ENCODE results near the gene LYPD6B. TPM values are rescaled to one million over a fixed set of nuclear protein-coding genes. Genes with fewer than 3 reads are reported as not detected.
A peak's percentile ranks its signal among the peaks of the same experiment; 100 is the strongest.

LYPD6B gene
- total and polyA plus RNA-seq, 10 donors, result 0.46 to 3.5 (median 1.9) TPM

DNA sequence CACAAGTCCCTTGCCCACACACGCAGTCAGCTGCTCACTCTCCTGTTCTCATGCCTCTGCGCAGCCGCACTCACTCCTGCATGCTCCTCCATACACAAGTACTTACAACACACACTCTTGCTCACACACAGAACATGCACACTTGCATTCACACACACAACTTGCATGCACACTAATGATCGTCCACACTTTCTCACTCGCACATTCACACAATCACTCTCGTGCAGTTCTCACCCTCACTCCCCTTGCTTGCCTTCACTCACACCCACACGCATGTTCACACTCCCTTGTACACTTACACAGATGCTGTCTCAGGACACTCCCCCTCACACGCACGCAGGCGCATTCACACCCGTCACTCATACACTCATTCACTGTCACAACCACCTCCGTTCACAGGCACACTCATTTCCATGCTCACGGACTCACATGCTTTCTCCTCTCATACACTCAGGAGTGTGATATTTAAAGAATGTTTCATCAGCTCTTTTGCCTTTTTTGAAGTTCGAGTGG, 36.1 kb upstream of the LYPD6B start:
- 91 to 93% (median 92%) methylated on average over 14 of the region's 14 CpGs for WGBS, 5 donors
- H3K27ac ChIP-seq, result peak overlapping the region in 5 of 8 donors; percentile 35 to 73 (median 65)
- DNase-seq, result no peak
- no peak overlapping the region for H3K4me3 ChIP-seq
- TF ChIP-seq POLR2AphosphoS5 (IDR thresholded peaks at IDR 0.05) (no peak), POLR2A (IDR thresholded peaks at IDR 0.05) (no peak)
- TF ChIP-seq, protein P1, sequence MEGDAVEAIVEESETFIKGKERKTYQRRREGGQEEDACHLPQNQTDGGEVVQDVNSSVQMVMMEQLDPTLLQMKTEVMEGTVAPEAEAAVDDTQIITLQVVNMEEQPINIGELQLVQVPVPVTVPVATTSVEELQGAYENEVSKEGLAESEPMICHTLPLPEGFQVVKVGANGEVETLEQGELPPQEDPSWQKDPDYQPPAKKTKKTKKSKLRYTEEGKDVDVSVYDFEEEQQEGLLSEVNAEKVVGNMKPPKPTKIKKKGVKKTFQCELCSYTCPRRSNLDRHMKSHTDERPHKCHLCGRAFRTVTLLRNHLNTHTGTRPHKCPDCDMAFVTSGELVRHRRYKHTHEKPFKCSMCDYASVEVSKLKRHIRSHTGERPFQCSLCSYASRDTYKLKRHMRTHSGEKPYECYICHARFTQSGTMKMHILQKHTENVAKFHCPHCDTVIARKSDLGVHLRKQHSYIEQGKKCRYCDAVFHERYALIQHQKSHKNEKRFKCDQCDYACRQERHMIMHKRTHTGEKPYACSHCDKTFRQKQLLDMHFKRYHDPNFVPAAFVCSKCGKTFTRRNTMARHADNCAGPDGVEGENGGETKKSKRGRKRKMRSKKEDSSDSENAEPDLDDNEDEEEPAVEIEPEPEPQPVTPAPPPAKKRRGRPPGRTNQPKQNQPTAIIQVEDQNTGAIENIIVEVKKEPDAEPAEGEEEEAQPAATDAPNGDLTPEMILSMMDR (IDR thresholded peaks at IDR 0.05 in 8 of 11, conservative IDR thresholded peaks at IDR 0.05 in 3 of 11), result no peak
- intact Hi-C loops (cut with DNase I; ENCODE audit: low total_unique reads), result no loop called here
- H3K27me3 ChIP-seq (replicated peaks in 1 of 7), result peaks cover 0 to 4% (median 0%) of the 10 kb centered on the region in 7 donors
- peaks cover 0 to 4% (median 0%) of the 10 kb centered on the region in 6 donors for H3K4me1 ChIP-seq
- no peaks in the 10 kb centered on the region for H3K36me3 ChIP-seq
- no peaks in the 10 kb centered on the region for H3K9me3 ChIP-seq

DNA sequence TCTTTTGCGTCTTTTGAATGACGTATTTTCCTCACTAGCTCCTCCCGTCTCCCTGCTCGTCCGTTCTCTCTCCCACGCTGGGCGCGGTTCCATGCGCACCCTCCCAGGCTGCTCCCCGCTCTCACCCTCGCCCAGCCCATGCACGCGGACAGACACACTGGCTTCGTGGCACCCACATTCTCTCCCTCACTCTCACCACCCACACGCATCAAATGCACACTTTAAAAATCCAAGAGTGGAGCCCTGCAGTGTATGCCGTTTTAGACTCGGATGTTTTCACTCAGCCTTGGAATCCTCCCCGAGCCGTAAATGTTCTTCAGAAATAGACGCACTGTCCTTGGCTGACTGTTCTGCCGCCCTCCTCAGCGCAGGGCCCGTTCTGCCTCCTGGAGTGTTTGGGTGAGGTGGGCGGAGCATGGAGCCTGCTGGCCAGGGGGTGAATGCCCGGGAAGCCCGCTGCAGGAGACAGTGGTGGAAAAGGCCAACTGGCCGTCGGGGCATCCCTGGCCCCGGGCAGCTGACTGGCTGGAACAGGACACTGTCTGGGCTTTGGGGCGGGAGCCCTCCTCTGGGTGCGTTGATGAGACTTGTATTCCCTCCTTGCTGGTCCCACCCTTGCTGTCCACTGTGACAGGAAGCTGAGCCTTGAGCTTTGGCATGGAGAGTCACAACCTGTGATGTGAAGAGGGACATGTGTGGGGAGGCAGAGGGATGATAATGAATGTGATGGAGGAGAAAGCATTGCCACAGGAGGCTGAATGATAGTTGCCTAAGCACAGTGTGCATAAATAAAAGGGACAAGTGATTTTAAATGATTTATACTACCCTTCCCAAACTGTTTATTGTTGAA, 35.4 kb upstream of the LYPD6B start:
- TF ChIP-seq POLR2A (IDR thresholded peaks at IDR 0.05), result no peak
- peak in 2 of 3 donors; percentile 62 to 73 for TF ChIP-seq POLR2AphosphoS5 (IDR thresholded peaks at IDR 0.05)
- WGBS, 5 donors, result 84 to 94% (median 87%) methylated on average over 31 of the region's 31 CpGs
- peak overlapping the region in 6 of 8 donors; percentile 35 to 73 (median 65) for H3K27ac ChIP-seq
- H3K4me3 ChIP-seq, result no peak overlapping the region
- H3K36me3 ChIP-seq, result no peaks in the 10 kb centered on the region
- H3K27me3 ChIP-seq (replicated peaks in 1 of 7), result peaks cover 0 to 4% (median 0%) of the 10 kb centered on the region in 7 donors
- intact Hi-C loops (cut with DNase I; ENCODE audit: low total_unique reads), result no loop called here
- no peaks in the 10 kb centered on the region for H3K9me3 ChIP-seq
- peaks cover 0 to 4% (median 0%) of the 10 kb centered on the region in 6 donors for H3K4me1 ChIP-seq
- no peak for DNase-seq

- no peak for DNase-seq
- TF ChIP-seq POLR2AphosphoS5 (IDR thresholded peaks at IDR 0.05) (no peak), POLR2A (IDR thresholded peaks at IDR 0.05) (no peak)
- TF ChIP-seq, protein P1 (IDR thresholded peaks at IDR 0.05 in 8 of 11, conservative IDR thresholded peaks at IDR 0.05 in 3 of 11), result no peak
- Histone ChIP-seq H3K27me3 (replicated peaks in 1 of 7) (no peaks in the 10 kb centered on the region), H3K4me1 (peaks cover 0 to 4% (median 0%) of the 10 kb centered on the region in 6 donors), H3K9me3 (no peaks in the 10 kb centered on the region), H3K27ac (peak overlapping the region in 7 of 8 donors; percentile 20 to 73 (median 65)), H3K4me3 (no peak overlapping the region), H3K36me3 (peaks cover 0 to under 1% (median 0%) of the 10 kb centered on the region in 6 donors)
- intact Hi-C loops (cut with DNase I; ENCODE audit: low total_unique reads), result no loop called here
- 83 to 91% (median 90%) methylated on average over 3 of the region's 3 CpGs for WGBS, 5 donors
These were observed 33.7 kb upstream of the LYPD6B start for GRCh38 chr2:149004836-149005235.

DNA sequence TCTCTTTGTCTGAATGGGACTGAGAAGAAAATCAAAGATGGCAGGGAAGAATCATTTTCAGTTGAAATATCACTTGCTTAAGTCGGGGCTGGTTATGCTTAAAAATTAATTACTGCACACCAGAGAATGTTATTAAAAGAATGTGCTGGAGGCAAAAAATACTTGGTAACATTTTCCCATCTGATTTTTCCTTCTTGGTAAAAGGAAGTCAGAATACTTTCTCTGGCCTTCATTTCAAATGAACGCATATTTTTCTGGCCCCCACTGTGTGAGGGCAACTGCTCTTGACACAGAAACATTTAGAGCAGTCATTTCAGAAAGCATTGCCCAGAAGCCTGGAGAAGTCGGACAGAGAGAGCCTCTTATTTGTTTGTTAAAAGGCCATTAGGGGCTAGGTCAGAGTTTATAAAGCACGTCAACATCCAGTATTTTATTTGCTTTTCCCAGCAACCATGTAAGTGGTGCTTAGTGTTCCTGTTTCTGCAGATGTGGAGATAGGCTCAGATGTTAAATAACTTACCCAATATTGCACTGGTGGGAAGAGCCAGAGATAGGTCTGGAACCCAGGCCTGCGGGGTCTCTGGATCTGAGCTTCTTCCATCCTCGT, 32.9 kb upstream of the LYPD6B start:
- Histone ChIP-seq H3K27ac (peak overlapping the region in 6 of 8 donors; percentile 23 to 73 (median 67)), H3K27me3 (replicated peaks in 1 of 7) (no peaks in the 10 kb centered on the region), H3K4me1 (peaks cover 0 to 4% (median 0%) of the 10 kb centered on the region in 6 donors), H3K36me3 (peaks cover 0 to 8% (median 0%) of the 10 kb centered on the region in 6 donors), H3K4me3 (no peak overlapping the region), H3K9me3 (no peaks in the 10 kb centered on the region)
- 75 to 78% (median 77%) methylated on average over 6 of the region's 6 CpGs for WGBS, 5 donors
- intact Hi-C loops (cut with DNase I; ENCODE audit: low total_unique reads), result no loop called here
- TF ChIP-seq POLR2AphosphoS5 (IDR thresholded peaks at IDR 0.05), result peak in 1 of 3 donors; percentile 23
- TF ChIP-seq POLR2A (IDR thresholded peaks at IDR 0.05), result no peak
- DNase-seq, result no peak

All from spleen (tissue), 11 donors.